ENCODE data around the gene TMEFF2.

- TF ChIP-seq CTCF (conservative IDR thresholded peaks at IDR 0.05; ENCODE audit: low read length) = no peak
- no peak for TF ChIP-seq EZH2phosphoT487 (IDR thresholded peaks at IDR 0.05; ENCODE audit: borderline replicate concordance)
Measured at GRCh38 chr2:192150166-192150565, 44.6 kb downstream of the TMEFF2 start.

Data from Loucy (cell line).